A204.1 (cell line): ENCODE data around the gene PTPRN2.
"Not testable (repeated sequence)": the region's sequence is repeated elsewhere in the genome, so short reads cannot be mapped to it uniquely, and the experiment has no call there.

Experiments
- FAIRE-seq: peaks from 2 replicates; lab custom pipeline; 2012; peaks lifted over from hg19 to GRCh38; lab: Jason Lieb, UNC

PTPRN2 gene

GRCh38 chr7:157745721-157746709 lies 841.6 kb downstream of the PTPRN2 start:
- FAIRE-seq, result no peak

- FAIRE-seq, result no peak
Measured at GRCh38 chr7:157744786-157745601, 842.6 kb downstream of the PTPRN2 start.

GRCh38 chr7:157743781-157744525 lies 843.7 kb downstream of the PTPRN2 start:
- no peak for FAIRE-seq

GRCh38 chr7:157740251-157740798 lies 847.3 kb downstream of the PTPRN2 start:
- FAIRE-seq, result no peak

GRCh38 chr7:157739650-157740049 lies 848.0 kb downstream of the PTPRN2 start:
- FAIRE-seq, result no peak

GRCh38 chr7:157739031-157739430 lies 848.6 kb downstream of the PTPRN2 start:
- FAIRE-seq, result no peak

- no peak for FAIRE-seq
Measured at GRCh38 chr7:157738066-157738460, 849.6 kb downstream of the PTPRN2 start.

- no peak for FAIRE-seq
Measured at GRCh38 chr7:157737151-157738065, 850.2 kb downstream of the PTPRN2 start.

GRCh38 chr7:157736341-157736740 lies 851.3 kb downstream of the PTPRN2 start:
- no peak for FAIRE-seq

- FAIRE-seq, result no peak
Measured at GRCh38 chr7:157735826-157736225, 851.8 kb downstream of the PTPRN2 start.

- no peak for FAIRE-seq
Measured at GRCh38 chr7:157734676-157735640, 852.7 kb downstream of the PTPRN2 start.

- not testable (repeated sequence) for FAIRE-seq
Measured at GRCh38 chr7:157733760-157734395, 853.7 kb downstream of the PTPRN2 start.

- FAIRE-seq, result no peak
Measured at GRCh38 chr7:157731126-157731525, 856.5 kb downstream of the PTPRN2 start.

GRCh38 chr7:157730614-157731013 lies 857.0 kb downstream of the PTPRN2 start:
- no peak for FAIRE-seq

GRCh38 chr7:157729566-157729965 lies 858.1 kb downstream of the PTPRN2 start:
- no peak for FAIRE-seq

- no peak for FAIRE-seq
Measured at GRCh38 chr7:157727964-157728615, 859.5 kb downstream of the PTPRN2 start.

- FAIRE-seq, result no peak
Measured at GRCh38 chr7:157726764-157727163, 860.9 kb downstream of the PTPRN2 start.

- not testable (repeated sequence) for FAIRE-seq
Measured at GRCh38 chr7:157725312-157725711, 862.3 kb downstream of the PTPRN2 start.

- no peak for FAIRE-seq
Measured at GRCh38 chr7:157723205-157723604, 864.4 kb downstream of the PTPRN2 start.
